Stomach (tissue), 9 donors: ENCODE measurements around the gene DPF3. TPM values are rescaled to one million over a fixed set of nuclear protein-coding genes. Genes with fewer than 3 reads are reported as not detected.

Source experiments
- DNase-seq, 2 donors: peaks; one replicate each; pipeline versions ENCODE4 v3.0.0 to v3.0.0-alpha.2; 2013 to 2019
- H3K27ac ChIP-seq, 5 donors: fragments of 200-600 bp in 4 of 5; sonication (generic) in 4 of 5; one replicate each; pipeline ENCODE4 v1.5.1; 2013 to 2019; ENCODE audit warnings: mild to moderate bottlenecking in 1 of 5, moderate library complexity in 1 of 5
- H3K27me3 ChIP-seq, 3 donors: fragments of 200-600 bp; sonication (generic); one replicate each; pipeline ENCODE4 v1.5.1; 2017 to 2019; ENCODE audit warnings: mixed run types in 1 of 3
- H3K36me3 ChIP-seq, 4 donors: fragments of 200-600 bp; sonication (generic); 1 replicate in 3 of 4; 2 replicates in 1 of 4; pipeline ENCODE4 v1.5.1; 2016 to 2019
- H3K4me1 ChIP-seq, 4 donors: fragments of 200-600 bp; sonication (generic); one replicate each; pipeline ENCODE4 v1.5.1; 2016 to 2019
- H3K4me3 ChIP-seq, 4 donors: fragments of 200-600 bp; sonication (generic) in 3 of 4; one replicate each; pipeline ENCODE4 v1.5.1; 2016 to 2019; ENCODE audit warnings: mild to moderate bottlenecking in 1 of 4
- H3K9me3 ChIP-seq, 4 donors: fragments of 200-600 bp; sonication (generic); one replicate each; pipeline ENCODE4 v1.5.1; 2016 to 2019
- EP300 ChIP-seq: sonication (generic); formaldehyde crosslinking; IDR thresholded peaks from one replicate; pipeline ENCODE4 v1.6.1; 2017; ENCODE audit warnings: antibody characterized with exemption
- POLR2A ChIP-seq, 4 donors: fragments of 450-650 bp; IDR thresholded peaks; one replicate each; pipeline ENCODE4 v1.6.1; 2016; ENCODE audit warnings: antibody characterized with exemption in 4 of 4, control low read depth in 2 of 4, mild to moderate bottlenecking in 1 of 4, moderate library complexity in 1 of 4
- POLR2AphosphoS5 ChIP-seq, 3 donors: sonication (generic); formaldehyde crosslinking; IDR thresholded peaks; one replicate each; pipeline ENCODE4 v1.6.1; 2016; ENCODE audit warnings: antibody characterized with exemption in 3 of 3
- WGBS, 5 donors: extraction: QIAGEN DNeasy Blood & Tissue Kit in 3 of 5; methylation state at CpG; one replicate each; pipeline versions ENCODE4 v1.1.5 to v1.1.7; 2013 to 2018; 5-methylcytosine and 5-hydroxymethylcytosine counted together
- intact Hi-C: fragments of 100-400 bp; cut with DNase I; formaldehyde crosslinking; loops from one replicate; pipeline ENCODE4 v1.15.1; 2023; ENCODE audit warnings: low total_unique reads
- polyA plus RNA-seq, 3 donors: library from polyadenylated mRNA; stranded (reverse); fragments of 200-250 nt; gene quantifications; one replicate each; pipeline ENCODE4 v1.2.3, GENCODE V29; 2013
- total RNA-seq, 5 donors: library from RNA; depleted of rRNA; stranded (reverse); fragments of >200 nt; gene quantifications; one replicate each; pipeline versions ENCODE4 v1.1.0 to v1.2.3, GENCODE V29; 2014 to 2016
- TF ChIP-seq, protein P1 (sequence below), 7 experiments: fragments of 450-650 bp in 4 of 7; fragments of 200-600 bp in 3 of 7; sonication (generic) in 3 of 7; IDR thresholded peaks; one replicate each; pipeline ENCODE4 v1.5.1; 2016 to 2019; ENCODE audit warnings: antibody characterized with exemption in 7 of 7, control low read depth in 2 of 7, mild to moderate bottlenecking in 1 of 7
- donor health status: healthy with polysubstance abuse.
- donor health status: Bipolar disorder and iron deficiency.
- donor health status: healthy.

Gene DPF3
- total and polyA plus RNA-seq, 8 donors = 0.20 to 113 (median 3.7) TPM

DNA sequence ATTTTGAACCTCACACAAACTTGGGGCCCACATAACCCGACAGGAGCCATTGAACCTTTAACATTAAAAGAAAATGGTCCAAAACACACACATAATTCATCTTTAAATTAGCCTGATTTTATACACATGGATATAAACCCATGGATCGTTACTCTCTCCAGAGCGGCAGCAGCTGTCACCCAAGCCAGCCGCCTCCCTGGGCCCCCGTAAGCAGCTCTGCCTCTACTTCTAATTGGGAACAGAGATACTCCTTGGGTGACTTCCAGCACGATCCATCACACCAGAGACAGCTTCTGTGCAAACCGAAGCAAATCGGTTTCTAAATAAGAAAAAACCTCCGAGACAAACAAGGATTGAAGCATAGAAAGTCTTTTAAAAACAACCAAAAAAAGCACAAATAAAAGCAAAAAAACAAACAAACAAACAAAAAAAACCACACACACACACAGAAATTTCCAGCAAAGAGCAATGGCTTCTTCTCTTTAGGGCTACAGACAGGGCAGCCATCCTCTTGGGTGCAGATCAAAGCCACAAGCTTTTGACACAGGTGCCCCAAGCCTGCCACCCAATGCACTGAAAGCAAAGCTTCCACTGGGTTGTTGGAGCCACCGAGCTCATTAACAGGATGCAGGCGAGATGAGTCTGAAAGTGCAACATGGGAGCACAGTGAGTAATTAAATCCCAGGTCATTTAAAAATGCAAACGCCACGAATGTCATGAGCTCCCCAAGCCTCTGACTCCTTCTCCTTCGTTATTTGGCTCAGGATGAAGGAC lies 156.9 kb downstream of the DPF3 start:
- no peaks in the 10 kb centered on the region for H3K36me3 ChIP-seq
- no peak overlapping the region for H3K27ac ChIP-seq
- intact Hi-C loops = no loop called here
- peaks cover 0 to 13% (median 0%) of the 10 kb centered on the region in 3 donors for H3K27me3 ChIP-seq
- no peaks in the 10 kb centered on the region for H3K9me3 ChIP-seq
- no peak for TF ChIP-seq EP300
- TF ChIP-seq, protein P1, sequence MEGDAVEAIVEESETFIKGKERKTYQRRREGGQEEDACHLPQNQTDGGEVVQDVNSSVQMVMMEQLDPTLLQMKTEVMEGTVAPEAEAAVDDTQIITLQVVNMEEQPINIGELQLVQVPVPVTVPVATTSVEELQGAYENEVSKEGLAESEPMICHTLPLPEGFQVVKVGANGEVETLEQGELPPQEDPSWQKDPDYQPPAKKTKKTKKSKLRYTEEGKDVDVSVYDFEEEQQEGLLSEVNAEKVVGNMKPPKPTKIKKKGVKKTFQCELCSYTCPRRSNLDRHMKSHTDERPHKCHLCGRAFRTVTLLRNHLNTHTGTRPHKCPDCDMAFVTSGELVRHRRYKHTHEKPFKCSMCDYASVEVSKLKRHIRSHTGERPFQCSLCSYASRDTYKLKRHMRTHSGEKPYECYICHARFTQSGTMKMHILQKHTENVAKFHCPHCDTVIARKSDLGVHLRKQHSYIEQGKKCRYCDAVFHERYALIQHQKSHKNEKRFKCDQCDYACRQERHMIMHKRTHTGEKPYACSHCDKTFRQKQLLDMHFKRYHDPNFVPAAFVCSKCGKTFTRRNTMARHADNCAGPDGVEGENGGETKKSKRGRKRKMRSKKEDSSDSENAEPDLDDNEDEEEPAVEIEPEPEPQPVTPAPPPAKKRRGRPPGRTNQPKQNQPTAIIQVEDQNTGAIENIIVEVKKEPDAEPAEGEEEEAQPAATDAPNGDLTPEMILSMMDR (IDR thresholded peaks at IDR 0.05) = no peak
- TF ChIP-seq POLR2AphosphoS5 (IDR thresholded peaks at IDR 0.05) = no peak
- no peak for TF ChIP-seq POLR2A (IDR thresholded peaks at IDR 0.05)
- peak in 1 of 2 donors; percentile 57 for DNase-seq
- 66 to 73% (median 71%) methylated on average over 14 of the region's 14 CpGs for WGBS, 5 donors
- no peaks in the 10 kb centered on the region for H3K4me1 ChIP-seq
- H3K4me3 ChIP-seq = no peak overlapping the region

DNA sequence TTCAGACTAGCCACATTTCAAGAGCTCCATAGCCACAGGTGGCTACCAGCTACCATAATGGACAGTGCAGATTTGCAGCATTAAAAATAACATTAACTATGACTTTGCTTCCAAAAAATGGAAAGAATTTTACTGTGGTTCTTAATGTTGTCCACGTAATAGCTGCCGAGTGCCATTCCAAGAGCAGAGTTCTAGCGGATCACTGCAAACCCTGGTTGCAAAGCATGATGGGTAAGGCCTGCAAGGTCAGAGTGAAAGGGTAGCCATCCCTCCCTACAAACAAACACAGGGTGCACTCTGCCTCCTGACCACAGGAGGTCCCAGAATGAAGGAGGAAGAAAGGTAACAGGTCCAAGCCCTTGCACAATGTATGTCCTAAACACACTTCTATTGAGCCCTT lies 157.6 kb downstream of the DPF3 start:
- Histone ChIP-seq H3K9me3 (no peaks in the 10 kb centered on the region), H3K27me3 (peaks cover 0 to 9% (median 0%) of the 10 kb centered on the region in 3 donors), H3K4me3 (no peak overlapping the region), H3K36me3 (no peaks in the 10 kb centered on the region), H3K27ac (no peak overlapping the region), H3K4me1 (no peaks in the 10 kb centered on the region)
- DNase-seq = peak in 1 of 2 donors; percentile 21
- no peak for TF ChIP-seq EP300
- no peak for TF ChIP-seq POLR2AphosphoS5 (IDR thresholded peaks at IDR 0.05)
- TF ChIP-seq, protein P1 (IDR thresholded peaks at IDR 0.05) = no peak
- no peak for TF ChIP-seq POLR2A (IDR thresholded peaks at IDR 0.05)
- WGBS, 5 donors = 60 to 84% (median 77%) methylated on average over 3 of the region's 3 CpGs
- intact Hi-C loops = no loop called here

DNA sequence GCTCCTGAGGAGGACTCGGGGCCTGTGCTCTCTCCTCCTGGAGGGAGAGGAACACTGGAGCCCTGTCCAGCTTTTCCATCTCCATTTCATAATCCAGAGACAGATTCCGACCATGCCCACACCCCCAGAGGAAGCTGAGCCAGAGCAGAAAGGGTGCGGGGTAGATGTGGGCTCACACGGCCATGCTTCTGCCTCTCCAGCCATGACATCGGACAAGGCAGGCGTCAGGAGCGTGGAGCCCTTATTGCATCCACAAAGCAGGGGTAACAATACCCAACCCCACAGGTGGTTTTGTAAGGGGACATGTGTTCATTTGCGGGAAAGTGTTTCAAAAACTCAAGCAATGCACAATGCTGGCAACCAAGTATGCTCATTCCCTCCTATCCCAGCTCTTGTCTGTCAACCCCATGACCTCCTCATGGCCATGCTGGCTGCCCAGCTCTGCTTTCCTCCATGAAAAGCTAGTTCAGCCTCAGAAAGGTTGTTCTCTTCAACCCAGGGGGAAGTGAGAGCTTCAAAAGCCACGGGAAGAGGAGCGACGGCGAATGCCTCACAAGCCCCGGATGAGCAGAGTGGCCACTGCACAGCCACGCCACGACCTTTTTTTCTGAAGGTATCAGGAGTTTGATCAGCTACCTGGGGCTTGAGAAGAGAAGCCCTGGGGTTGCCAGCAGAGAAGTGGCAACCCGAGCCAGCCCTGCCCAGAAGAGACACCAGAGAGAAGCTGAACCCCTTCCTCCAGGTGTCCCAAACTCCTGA lies 161.7 kb downstream of the DPF3 start:
- H3K4me1 ChIP-seq = no peaks in the 10 kb centered on the region
- WGBS, 5 donors = 81 to 86% (median 83%) methylated on average over 15 to 16 of the region's 16 CpGs
- no peak overlapping the region for H3K27ac ChIP-seq
- H3K4me3 ChIP-seq = no peak overlapping the region
- H3K9me3 ChIP-seq = no peaks in the 10 kb centered on the region
- TF ChIP-seq POLR2A (IDR thresholded peaks at IDR 0.05) (no peak), EP300 (no peak), POLR2AphosphoS5 (IDR thresholded peaks at IDR 0.05) (no peak)
- TF ChIP-seq, protein P1 (IDR thresholded peaks at IDR 0.05) = no peak
- no peak for DNase-seq
- intact Hi-C loops = no loop called here
- H3K27me3 ChIP-seq = peaks cover 0 to 5% (median 0%) of the 10 kb centered on the region in 3 donors
- H3K36me3 ChIP-seq = no peaks in the 10 kb centered on the region

DNA sequence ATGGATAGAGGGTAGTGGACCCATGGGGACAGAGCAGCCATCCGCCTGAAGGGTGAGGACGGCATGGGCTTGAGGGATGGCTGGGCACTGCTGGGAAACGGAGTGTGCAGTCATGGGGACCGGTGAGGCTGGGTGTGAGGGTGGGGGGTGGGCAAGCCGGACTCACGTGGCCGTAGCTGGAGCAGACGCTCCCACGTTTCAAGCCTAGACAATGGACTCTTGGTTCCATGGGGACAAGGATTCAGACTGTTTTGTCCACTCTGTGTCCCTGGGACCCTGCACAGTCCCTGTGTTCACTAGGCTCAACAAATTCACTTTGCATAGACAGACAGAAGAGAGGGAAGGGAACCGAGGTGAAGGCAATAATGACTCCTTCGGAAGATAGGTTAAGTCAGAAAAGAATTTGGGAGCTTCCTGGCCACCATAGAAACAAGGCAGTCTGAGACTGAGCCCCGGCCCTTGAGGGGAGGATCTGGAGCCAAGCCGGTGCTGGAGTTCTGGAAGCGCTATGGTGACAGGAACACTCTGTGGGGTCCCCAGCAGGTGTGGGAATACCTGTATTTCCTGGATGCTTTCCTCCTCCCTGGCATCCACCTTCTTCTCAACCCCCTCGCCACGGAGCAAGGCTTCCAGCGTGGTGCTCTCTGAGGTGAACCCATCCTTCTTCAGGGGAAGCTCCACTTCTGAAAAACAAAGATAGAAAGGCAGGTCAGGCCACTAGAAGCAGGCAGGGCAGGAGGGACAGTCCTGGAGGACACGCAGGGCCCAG lies 162.5 kb downstream of the DPF3 start:
- Histone ChIP-seq H3K27ac (no peak overlapping the region), H3K4me1 (no peaks in the 10 kb centered on the region), H3K36me3 (no peaks in the 10 kb centered on the region), H3K27me3 (peaks cover 0 to 5% (median 0%) of the 10 kb centered on the region in 3 donors), H3K4me3 (no peak overlapping the region), H3K9me3 (no peaks in the 10 kb centered on the region)
- TF ChIP-seq POLR2AphosphoS5 (IDR thresholded peaks at IDR 0.05) = no peak
- TF ChIP-seq EP300 = no peak
- TF ChIP-seq POLR2A (IDR thresholded peaks at IDR 0.05) = no peak
- TF ChIP-seq, protein P1 (IDR thresholded peaks at IDR 0.05) = no peak
- DNase-seq = no peak
- WGBS, 5 donors = 84 to 94% (median 86%) methylated on average over 18 of the region's 18 CpGs
- intact Hi-C loops = no loop called here
